OCI-LY7 (cell line): ENCODE measurements around the gene TNS1. TPM values are rescaled to one million over a fixed set of nuclear protein-coding genes. Genes with fewer than 3 reads are reported as not detected.

Experiments
- BruUV-seq: library from RNA; stranded (reverse); fragments of 400-500 nt; replicated peaks from 2 replicates; lab custom pipeline; 2021; lab: Mats Ljungman, UMichigan
- CTCF ChIA-PET: fragments of 300-600 bp; sonication (Branson Sonifier 250); formaldehyde crosslinking; loops from one replicate; lab custom pipeline; 2022; ENCODE audit warnings: antibody characterized with exemption; ENCODE audit not compliant: unreplicated experiment; lab: Charles Lee
- POLR2A ChIA-PET: fragments of 300-600 bp; sonication (Branson Sonifier 250); formaldehyde crosslinking; loops from one replicate; lab custom pipeline; 2022; ENCODE audit warnings: antibody characterized with exemption; lab: Charles Lee
- DNase-seq: peaks from one replicate; pipeline ENCODE4 v3.0.0-alpha.2; 2015; ENCODE audit warnings: low spot score
- H2AFZ ChIP-seq: fragments of 200-600 bp; sonication (generic), shearing (Covaris generic); 2 replicates; pipeline ENCODE4 v1.6.1; 2014; ENCODE audit warnings: mild to moderate bottlenecking, antibody characterized with exemption, low read length, moderate library complexity
- H3K27ac ChIP-seq: fragments of 200-600 bp; sonication (generic); 2 replicates; pipeline ENCODE4 v1.5.1; 2014; ENCODE audit warnings: mixed run types, low read depth, mild to moderate bottlenecking, moderate library complexity, low read length, inconsistent platforms; ENCODE audit not compliant: poor library complexity, severe bottlenecking
- H3K36me3 ChIP-seq: fragments of 200-600 bp; sonication (generic); 2 replicates; pipeline ENCODE4 v1.6.1; 2014; ENCODE audit warnings: mild to moderate bottlenecking, antibody characterized with exemption, low read length, moderate library complexity, mixed read lengths; ENCODE audit not compliant: insufficient read depth
- H3K4me1 ChIP-seq: fragments of 200-600 bp; sonication (generic); 2 replicates; pipeline ENCODE4 v1.5.1; 2014; ENCODE audit warnings: mild to moderate bottlenecking, low read length; ENCODE audit not compliant: insufficient read depth, poor library complexity, severe bottlenecking
- H3K4me2 ChIP-seq: fragments of 200-600 bp; sonication (generic); 2 replicates; pipeline ENCODE4 v1.6.1; 2014; ENCODE audit warnings: mild to moderate bottlenecking, low read length
- H3K4me3 ChIP-seq: fragments of 200-600 bp; sonication (generic); 2 replicates; pipeline ENCODE4 v1.5.1; 2014; ENCODE audit warnings: mild to moderate bottlenecking, low read depth, low read length; ENCODE audit not compliant: poor library complexity, severe bottlenecking
- H3K79me2 ChIP-seq: fragments of 200-600 bp; sonication (generic); 2 replicates; pipeline ENCODE4 v1.6.1; 2016; ENCODE audit warnings: low read depth, mild to moderate bottlenecking, low read length, moderate library complexity, mixed read lengths; ENCODE audit not compliant: insufficient read depth
- H3K9me2 ChIP-seq: fragments of 200-600 bp; sonication (generic); 2 replicates; pipeline ENCODE4 v1.6.1; 2016; ENCODE audit warnings: mild to moderate bottlenecking, low read length, mixed read lengths; ENCODE audit not compliant: insufficient read depth
- H3K9me3 ChIP-seq: fragments of 200-600 bp; sonication (generic); 2 replicates; pipeline ENCODE4 v1.6.1; 2014; ENCODE audit warnings: mild to moderate bottlenecking, mixed run types, low read length, mixed read lengths
- H4K20me1 ChIP-seq: fragments of 200-600 bp; sonication (generic); 2 replicates; pipeline ENCODE4 v1.6.1; 2014; ENCODE audit warnings: mild to moderate bottlenecking, antibody characterized with exemption, low read length, moderate library complexity, mixed read lengths; ENCODE audit not compliant: insufficient read depth
- EZH2phosphoT487 ChIP-seq: fragments of 200-600 bp; sonication (generic); IDR thresholded peaks from 2 replicates; pipeline ENCODE4 v1.6.1; 2018; ENCODE audit warnings: low read depth, borderline replicate concordance, mild to moderate bottlenecking, mixed run types, antibody characterized with exemption, low read length, moderate library complexity, mixed read lengths
- intact Hi-C: fragments of 100-400 bp; cut with micrococcal nuclease; formaldehyde crosslinking; loops from one replicate; pipeline ENCODE4 v1.10.0; 2022; ENCODE audit not compliant: unreplicated experiment
- total RNA-seq, 2 experiments: library from RNA; depleted of rRNA in 1 of 2; stranded (reverse); fragments of >200 nt in 1 of 2; shearing (Covaris generic) in 1 of 2; gene quantifications; 2 replicates each; pipeline ENCODE4 v1.2.3, GENCODE V29; 2014 to 2022
- TF ChIP-seq, protein P1 (sequence below): fragments of 200-600 bp; sonication (generic); conservative IDR thresholded peaks from 2 replicates; pipeline ENCODE4 v1.5.1; 2014; ENCODE audit warnings: mild to moderate bottlenecking, antibody characterized with exemption, low read length, moderate library complexity, mixed read lengths

TNS1 gene
- total RNA-seq, 2 experiments from 2014 or later, result not detected

DNA sequence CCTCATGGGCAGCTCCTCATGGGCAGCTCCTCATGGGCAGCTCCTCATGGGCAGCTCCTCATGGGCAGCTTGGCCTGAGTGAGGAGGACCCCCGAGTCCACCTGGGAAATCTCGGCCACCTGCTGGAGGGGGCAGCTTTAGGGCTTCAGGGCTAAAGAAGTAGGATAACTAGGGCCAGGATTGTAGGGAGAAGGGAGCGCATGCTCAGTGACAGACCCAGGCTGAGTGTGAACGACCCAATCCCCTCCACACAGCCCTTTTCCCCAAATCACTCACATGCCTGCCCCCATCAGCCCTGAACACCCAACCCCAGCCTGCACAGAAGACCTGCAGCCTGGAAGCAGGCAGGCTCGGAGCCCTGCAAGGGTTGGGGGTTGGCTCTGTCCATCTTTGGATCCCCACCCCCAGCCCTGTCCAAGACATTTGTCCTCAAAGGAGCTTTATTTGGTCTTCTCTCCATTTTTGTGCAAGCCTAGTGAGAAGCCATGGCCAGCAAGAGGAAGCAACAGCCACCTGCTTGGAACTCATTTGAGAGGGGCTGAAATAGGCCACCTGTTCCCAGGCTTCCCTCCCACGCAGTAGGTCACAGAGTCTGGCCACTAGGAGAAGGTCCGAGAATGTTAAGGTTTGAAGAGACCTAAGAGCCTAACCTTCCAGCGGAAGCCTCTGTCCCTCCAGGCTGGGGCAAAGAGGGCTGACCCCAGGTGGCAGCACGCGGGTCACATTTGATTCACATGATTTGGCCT, 249.9 kb downstream of the TNS1 start:
- Histone ChIP-seq H3K4me1 (no peaks in the 10 kb centered on the region), H3K27ac (no peak overlapping the region), H4K20me1 (no peaks in the 10 kb centered on the region), H3K36me3 (no peaks in the 10 kb centered on the region), H3K4me2 (no peak overlapping the region), H3K9me3 (no peaks in the 10 kb centered on the region), H2AFZ (no peak overlapping the region), H3K79me2 (no peaks in the 10 kb centered on the region), H3K4me3 (no peak overlapping the region), H3K9me2 (no peaks in the 10 kb centered on the region)
- POLR2A ChIA-PET, result no interaction called here
- CTCF ChIA-PET, result no interaction called here
- no TSS peak for BruUV-seq
- intact Hi-C loops, result no loop called here
- DNase-seq, result no peak
- no peak for TF ChIP-seq EZH2phosphoT487
- TF ChIP-seq, protein P1, sequence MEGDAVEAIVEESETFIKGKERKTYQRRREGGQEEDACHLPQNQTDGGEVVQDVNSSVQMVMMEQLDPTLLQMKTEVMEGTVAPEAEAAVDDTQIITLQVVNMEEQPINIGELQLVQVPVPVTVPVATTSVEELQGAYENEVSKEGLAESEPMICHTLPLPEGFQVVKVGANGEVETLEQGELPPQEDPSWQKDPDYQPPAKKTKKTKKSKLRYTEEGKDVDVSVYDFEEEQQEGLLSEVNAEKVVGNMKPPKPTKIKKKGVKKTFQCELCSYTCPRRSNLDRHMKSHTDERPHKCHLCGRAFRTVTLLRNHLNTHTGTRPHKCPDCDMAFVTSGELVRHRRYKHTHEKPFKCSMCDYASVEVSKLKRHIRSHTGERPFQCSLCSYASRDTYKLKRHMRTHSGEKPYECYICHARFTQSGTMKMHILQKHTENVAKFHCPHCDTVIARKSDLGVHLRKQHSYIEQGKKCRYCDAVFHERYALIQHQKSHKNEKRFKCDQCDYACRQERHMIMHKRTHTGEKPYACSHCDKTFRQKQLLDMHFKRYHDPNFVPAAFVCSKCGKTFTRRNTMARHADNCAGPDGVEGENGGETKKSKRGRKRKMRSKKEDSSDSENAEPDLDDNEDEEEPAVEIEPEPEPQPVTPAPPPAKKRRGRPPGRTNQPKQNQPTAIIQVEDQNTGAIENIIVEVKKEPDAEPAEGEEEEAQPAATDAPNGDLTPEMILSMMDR, result no peak

DNA sequence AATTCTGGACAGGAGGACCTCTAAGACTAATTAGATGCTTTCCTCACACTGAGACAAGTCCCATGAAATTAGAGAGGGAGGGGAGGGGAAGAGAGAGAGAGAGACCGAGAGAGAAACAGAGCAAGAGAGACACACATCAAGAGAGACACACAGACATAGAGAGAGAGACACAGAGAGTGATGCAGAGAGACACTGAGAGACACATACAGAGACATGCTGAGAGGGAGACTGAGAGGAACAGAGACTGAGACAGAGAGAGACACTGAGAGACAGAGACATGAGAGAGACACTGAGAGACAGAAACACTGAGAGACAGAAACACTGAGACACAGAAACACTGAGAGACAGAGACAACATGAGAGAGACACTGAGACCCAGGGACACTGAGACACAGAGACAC, 250.8 kb downstream of the TNS1 start:
- Histone ChIP-seq H2AFZ (no peak overlapping the region), H3K36me3 (no peaks in the 10 kb centered on the region), H3K4me2 (no peak overlapping the region), H3K9me2 (no peaks in the 10 kb centered on the region), H4K20me1 (no peaks in the 10 kb centered on the region), H3K4me3 (no peak overlapping the region), H3K9me3 (no peaks in the 10 kb centered on the region), H3K4me1 (no peaks in the 10 kb centered on the region), H3K79me2 (no peaks in the 10 kb centered on the region), H3K27ac (no peak overlapping the region)
- ChIA-PET POLR2A (no interaction called here), CTCF (no interaction called here)
- no TSS peak for BruUV-seq
- no peak for TF ChIP-seq EZH2phosphoT487
- TF ChIP-seq, protein P1, result no peak
- intact Hi-C loops, result no loop called here
- no peak for DNase-seq

DNA sequence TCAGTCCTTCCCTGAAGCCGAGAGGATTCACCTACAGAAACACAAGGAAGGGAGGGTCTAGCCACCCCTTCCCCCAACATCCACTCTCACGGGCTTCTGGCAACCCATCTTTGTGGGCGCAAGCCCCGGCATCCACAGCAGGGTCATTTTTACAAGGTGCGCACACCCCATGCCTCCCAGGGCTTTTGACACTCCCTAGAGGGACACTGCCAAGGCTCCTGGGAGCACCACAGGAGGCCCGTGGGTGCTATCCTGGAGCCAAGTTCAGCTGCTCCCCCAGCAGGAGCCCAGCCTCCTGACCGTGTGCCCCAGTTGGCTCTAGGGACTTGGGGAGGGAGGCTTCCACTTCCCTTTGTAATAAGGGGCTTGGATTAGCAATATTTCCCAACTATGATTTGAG, 251.6 kb downstream of the TNS1 start:
- BruUV-seq, result no TSS peak
- H3K27ac ChIP-seq, result no peak overlapping the region
- no peak overlapping the region for H3K4me2 ChIP-seq
- no peaks in the 10 kb centered on the region for H3K9me3 ChIP-seq
- intact Hi-C loops, result no loop called here
- H2AFZ ChIP-seq, result no peak overlapping the region
- H3K9me2 ChIP-seq, result no peaks in the 10 kb centered on the region
- CTCF ChIA-PET, result no interaction called here
- H3K4me3 ChIP-seq, result no peak overlapping the region
- no peaks in the 10 kb centered on the region for H4K20me1 ChIP-seq
- no peaks in the 10 kb centered on the region for H3K36me3 ChIP-seq
- H3K79me2 ChIP-seq, result no peaks in the 10 kb centered on the region
- DNase-seq, result no peak
- POLR2A ChIA-PET, result no interaction called here
- TF ChIP-seq EZH2phosphoT487, result no peak
- TF ChIP-seq, protein P1, result no peak
- no peaks in the 10 kb centered on the region for H3K4me1 ChIP-seq
